ENCODE measurements around the gene TMEM196. TPM values are rescaled to one million over a fixed set of nuclear protein-coding genes. Genes with fewer than 3 reads are reported as not detected.

Gene TMEM196
- total and polyA plus RNA-seq, 2 of the 4 experiments (the other 2 are of a cell fraction), result not detected

- ATAC-seq (ENCODE audit: low read depth), result no peak
- no peak overlapping the region for H3K4me3 ChIP-seq (ENCODE audit: insufficient read depth, low read depth, low read length)
- no peaks in the 10 kb centered on the region; the same call in 1 of the 2 replicates for H3K27me3 ChIP-seq (ENCODE audit: control insufficient read depth, insufficient read depth, low read length)
- intact Hi-C loops (cut with micrococcal nuclease), result no loop called here
- no peaks in the 10 kb centered on the region for H3K9me3 ChIP-seq (ENCODE audit: control insufficient read depth, insufficient read depth, low read length)
- no peak overlapping the region for H3K18ac ChIP-seq (ENCODE audit: low read depth, low read length)
- CTCF ChIA-PET, result no interaction called here
- H4K8ac ChIP-seq (ENCODE audit: low read depth in 2 of 2, low read length in 2 of 2), result no peak overlapping the region
- no peak overlapping the region for H4K5ac ChIP-seq (ENCODE audit: low read depth, low read length)
- no peak overlapping the region for H2BK5ac ChIP-seq (ENCODE audit: low read depth, low read length, poor library complexity, severe bottlenecking)
- no TSS peak for BruUV-seq (replicated peaks)
- H2AK5ac ChIP-seq (ENCODE audit: low read depth, low read length), result no peak overlapping the region
- H2BK20ac ChIP-seq (ENCODE audit: low read depth, low read length), result no peak overlapping the region
- H2BK120ac ChIP-seq (ENCODE audit: low read depth, low read length), result no peak overlapping the region
- POLR2A ChIA-PET (ENCODE audit: unreplicated experiment), result no interaction called here
- no peaks in the 10 kb centered on the region for H3K36me3 ChIP-seq (ENCODE audit: control insufficient read depth, insufficient read depth, low read length)
- WGBS, 2 experiments (ENCODE audit: extremely low coverage in 2 of 2, insufficient read length in 1 of 2), result no CpG with 5 or more reads among the region's 1 CpG
- no peak overlapping the region for H2AFZ ChIP-seq (replicated peaks; ENCODE audit: low read length, poor library complexity)
- H3K4me2 ChIP-seq (ENCODE audit: low read depth, low read length), result no peak overlapping the region
- H3K9me1 ChIP-seq (ENCODE audit: insufficient read depth, low read length), result no peaks in the 10 kb centered on the region
- no peaks in the 10 kb centered on the region for H3K4me1 ChIP-seq (ENCODE audit: control insufficient read depth, insufficient read depth, low read length)
- no peak overlapping the region for H2BK15ac ChIP-seq (ENCODE audit: low read depth, low read length)
- TF ChIP-seq NFE2L2 (IDR thresholded peaks at IDR 0.05; ENCODE audit: low read depth, low read length) (no peak), RFX5 (IDR thresholded peaks at IDR 0.05; ENCODE audit: low read depth, low read length) (no peak), CEBPB (IDR thresholded peaks at IDR 0.05; ENCODE audit: low read depth, low read length) (no peak), POLR2A (IDR thresholded peaks at IDR 0.05; ENCODE audit: low read depth, low read length) (no peak), CTCF (conservative IDR thresholded peaks at IDR 0.05; ENCODE audit: low read depth, low read length) (no peak), MXI1 (IDR thresholded peaks at IDR 0.05; ENCODE audit: borderline replicate concordance, low read depth, low read length) (no peak), FOS (IDR thresholded peaks at IDR 0.05; ENCODE audit: low read depth, low read length) (no peak), RCOR1 (IDR thresholded peaks at IDR 0.05; ENCODE audit: insufficient replicate concordance, low read length) (no peak), USF2 (IDR thresholded peaks at IDR 0.05; ENCODE audit: low read depth, low read length) (no peak), RAD21 (IDR thresholded peaks at IDR 0.05; ENCODE audit: low read length) (no peak), ELK1 (IDR thresholded peaks at IDR 0.05; ENCODE audit: borderline replicate concordance, low read depth, low read length) (no peak), MAFK (IDR thresholded peaks at IDR 0.05; ENCODE audit: low read depth, low read length) (no peak)
- dilution Hi-C loops (cut with HindIII; ENCODE audit: low sequenced_read_pairs, unreplicated experiment), result no loop called here
- no peak overlapping the region for H4K91ac ChIP-seq (ENCODE audit: insufficient read depth, low read depth, low read length)
- in situ Hi-C loops (cut with MboI; ENCODE audit: low sequenced_read_pairs), result no loop called here
- H3K4ac ChIP-seq (ENCODE audit: low read depth, low read length), result no peak overlapping the region
- no peaks in the 10 kb centered on the region for H4K20me1 ChIP-seq (ENCODE audit: insufficient read depth, low read length)
- no peaks in the 10 kb centered on the region for H3K79me1 ChIP-seq (ENCODE audit: low read depth in 1 of 2, low read length in 2 of 2)
- no peak overlapping the region for H3K23ac ChIP-seq (ENCODE audit: low read depth, low read length)
- no peak overlapping the region for H3K56ac ChIP-seq (ENCODE audit: extremely low read depth, insufficient read depth, low read length)
- H3K14ac ChIP-seq (replicated peaks; ENCODE audit: low read depth, low read length), result no peak overlapping the region
- no peak overlapping the region for H3K9ac ChIP-seq (ENCODE audit: low read depth, low read length)
- DNase-seq, result no peak
- no peak overlapping the region for H2AK9ac ChIP-seq (replicated peaks; ENCODE audit: low read depth, low read length, poor library complexity)
- no peak overlapping the region for H3K27ac ChIP-seq (ENCODE audit: insufficient read depth, low read length)
These were observed 2.2 kb upstream of the TMEM196 start for GRCh38 chr7:19775578-19775977.
